Thyroid gland (tissue), 4 donors: Measurements from ENCODE around the gene TXNDC11. TPM values are rescaled to one million over a fixed set of nuclear protein-coding genes. Genes with fewer than 3 reads are reported as not detected.

Source experiments
- DNase-seq, 2 donors: peaks; one replicate each; pipeline ENCODE4 v3.0.0-alpha.2; 2019
- H3K27ac ChIP-seq, 3 donors: fragments of 200-600 bp; sonication (generic); 1 replicate in 2 of 3; 2 replicates in 1 of 3; pipeline ENCODE4 v1.5.1; 2016 to 2019; ENCODE audit warnings: mild to moderate bottlenecking in 1 of 3, moderate library complexity in 1 of 3
- H3K27me3 ChIP-seq: fragments of 200-600 bp; sonication (generic); one replicate; pipeline ENCODE4 v1.5.1; 2019
- H3K36me3 ChIP-seq, 2 donors: fragments of 200-600 bp; sonication (generic); one replicate each; pipeline ENCODE4 v1.5.1; 2016 to 2019
- H3K4me1 ChIP-seq, 2 donors: fragments of 200-600 bp; sonication (generic); one replicate each; pipeline ENCODE4 v1.5.1; 2017 to 2019
- H3K4me3 ChIP-seq, 3 donors: fragments of 200-600 bp; sonication (generic); replicated peaks in 1 of 3; 1 replicate in 2 of 3; 2 replicates in 1 of 3; pipeline ENCODE4 v1.5.1; 2016; ENCODE audit warnings: mild to moderate bottlenecking in 1 of 3
- H3K9me3 ChIP-seq: fragments of 200-600 bp; sonication (generic); one replicate; pipeline ENCODE4 v1.5.1; 2017
- POLR2A ChIP-seq, 2 donors: fragments of 450-650 bp; IDR thresholded peaks; one replicate each; pipeline ENCODE4 v1.6.1; 2017; ENCODE audit warnings: antibody characterized with exemption in 2 of 2, mild to moderate bottlenecking in 2 of 2, moderate library complexity in 1 of 2
- WGBS, 2 donors: methylation state at CpG; one replicate each; pipeline ENCODE4 v1.1.5; 2017; 5-methylcytosine and 5-hydroxymethylcytosine counted together
- intact Hi-C: fragments of 100-400 bp; cut with DNase I; formaldehyde crosslinking; loops from one replicate; pipeline ENCODE4 v1.15.1; 2023
- total RNA-seq, 4 donors: library from RNA; depleted of rRNA; stranded (reverse); fragments of >200 nt; gene quantifications; one replicate each; pipeline ENCODE4 v1.2.3, GENCODE V29; 2016
- TF ChIP-seq, protein P1 (sequence below), 6 experiments: fragments of 200-600 bp in 3 of 6; fragments of 450-650 bp in 3 of 6; sonication (generic) in 3 of 6; IDR thresholded peaks; one replicate each; pipeline ENCODE4 v1.5.1; 2016 to 2019; ENCODE audit warnings: antibody characterized with exemption in 6 of 6, mild to moderate bottlenecking in 2 of 6, inconsistent platforms in 1 of 6, moderate library complexity in 1 of 6

The TXNDC11 gene
- total RNA-seq, 4 donors from 2014 or later, result 77.3 to 135 (median 115) TPM

DNA sequence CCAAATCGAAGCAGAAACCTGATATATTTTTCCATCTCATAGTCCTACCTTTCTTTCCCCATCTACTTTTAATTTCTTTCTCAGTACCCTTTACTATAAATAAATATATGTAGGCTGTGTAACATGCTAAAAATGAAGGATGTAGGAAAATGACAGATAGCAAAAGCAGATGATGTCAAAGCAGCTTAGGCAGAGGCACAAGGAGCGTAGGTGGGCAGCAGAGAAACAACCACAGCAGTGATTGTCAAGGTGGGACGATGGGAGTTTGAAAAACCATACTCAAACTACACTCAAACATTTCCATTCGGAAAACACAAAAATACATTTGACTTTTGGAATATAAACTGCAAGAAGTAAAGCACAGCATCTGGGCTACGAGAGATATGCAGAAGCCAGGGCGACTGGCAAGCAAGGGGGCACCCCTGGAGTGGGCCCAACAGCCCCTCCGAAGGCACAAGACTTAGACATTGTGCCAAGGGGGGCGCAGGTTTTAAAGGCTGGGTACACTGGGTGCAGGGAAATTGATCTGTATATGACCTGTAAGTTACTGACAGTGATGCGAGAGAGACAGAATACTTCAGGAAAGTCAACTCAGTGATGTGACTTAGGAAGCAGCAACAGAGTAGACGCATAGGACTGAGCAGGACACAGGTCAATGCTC is 43.3 kb downstream of the TXNDC11 start:
- Histone ChIP-seq H3K4me1 (no peaks in the 10 kb centered on the region), H3K9me3 (no peaks in the 10 kb centered on the region), H3K36me3 (peaks cover 44 to 46% of the 10 kb centered on the region in 2 donors), H3K27ac (no peak overlapping the region), H3K4me3 (no peak overlapping the region), H3K27me3 (no peaks in the 10 kb centered on the region)
- TF ChIP-seq POLR2A (IDR thresholded peaks at IDR 0.05), result no peak
- TF ChIP-seq, protein P1, sequence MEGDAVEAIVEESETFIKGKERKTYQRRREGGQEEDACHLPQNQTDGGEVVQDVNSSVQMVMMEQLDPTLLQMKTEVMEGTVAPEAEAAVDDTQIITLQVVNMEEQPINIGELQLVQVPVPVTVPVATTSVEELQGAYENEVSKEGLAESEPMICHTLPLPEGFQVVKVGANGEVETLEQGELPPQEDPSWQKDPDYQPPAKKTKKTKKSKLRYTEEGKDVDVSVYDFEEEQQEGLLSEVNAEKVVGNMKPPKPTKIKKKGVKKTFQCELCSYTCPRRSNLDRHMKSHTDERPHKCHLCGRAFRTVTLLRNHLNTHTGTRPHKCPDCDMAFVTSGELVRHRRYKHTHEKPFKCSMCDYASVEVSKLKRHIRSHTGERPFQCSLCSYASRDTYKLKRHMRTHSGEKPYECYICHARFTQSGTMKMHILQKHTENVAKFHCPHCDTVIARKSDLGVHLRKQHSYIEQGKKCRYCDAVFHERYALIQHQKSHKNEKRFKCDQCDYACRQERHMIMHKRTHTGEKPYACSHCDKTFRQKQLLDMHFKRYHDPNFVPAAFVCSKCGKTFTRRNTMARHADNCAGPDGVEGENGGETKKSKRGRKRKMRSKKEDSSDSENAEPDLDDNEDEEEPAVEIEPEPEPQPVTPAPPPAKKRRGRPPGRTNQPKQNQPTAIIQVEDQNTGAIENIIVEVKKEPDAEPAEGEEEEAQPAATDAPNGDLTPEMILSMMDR (IDR thresholded peaks at IDR 0.05), result no peak
- DNase-seq, result no peak
- WGBS, 2 donors, result 89 to 91% methylated on average over 10 of the region's 10 CpGs
- intact Hi-C loops, result no loop called here

- Histone ChIP-seq H3K36me3 (peaks cover 41 to 46% of the 10 kb centered on the region in 2 donors), H3K4me3 (no peak overlapping the region), H3K9me3 (no peaks in the 10 kb centered on the region), H3K27me3 (no peaks in the 10 kb centered on the region), H3K27ac (no peak overlapping the region), H3K4me1 (no peaks in the 10 kb centered on the region)
- WGBS, 2 donors, result 78 to 79% methylated on average over 7 of the region's 7 CpGs
- intact Hi-C loops, result no loop called here
- no peak for TF ChIP-seq POLR2A (IDR thresholded peaks at IDR 0.05)
- TF ChIP-seq, protein P1 (IDR thresholded peaks at IDR 0.05), result no peak
- DNase-seq, result no peak
These were observed 44.4 kb downstream of the TXNDC11 start for GRCh38 chr16:11698271-11698689.

GRCh38 chr16:11697319-11697718 is 45.3 kb downstream of the TXNDC11 start:
- 98% methylated on average over 12 of the region's 12 CpGs for WGBS, 2 donors
- peaks cover 41 to 46% of the 10 kb centered on the region in 2 donors for H3K36me3 ChIP-seq
- no peak for DNase-seq
- TF ChIP-seq POLR2A (IDR thresholded peaks at IDR 0.05), result no peak
- TF ChIP-seq, protein P1 (IDR thresholded peaks at IDR 0.05), result no peak
- H3K4me1 ChIP-seq, result no peaks in the 10 kb centered on the region
- intact Hi-C loops, result no loop called here
- peak overlapping the region in 1 of 3 donors; percentile 26 for H3K27ac ChIP-seq
- H3K4me3 ChIP-seq, result no peak overlapping the region
- no peaks in the 10 kb centered on the region for H3K27me3 ChIP-seq
- H3K9me3 ChIP-seq, result no peaks in the 10 kb centered on the region

DNA sequence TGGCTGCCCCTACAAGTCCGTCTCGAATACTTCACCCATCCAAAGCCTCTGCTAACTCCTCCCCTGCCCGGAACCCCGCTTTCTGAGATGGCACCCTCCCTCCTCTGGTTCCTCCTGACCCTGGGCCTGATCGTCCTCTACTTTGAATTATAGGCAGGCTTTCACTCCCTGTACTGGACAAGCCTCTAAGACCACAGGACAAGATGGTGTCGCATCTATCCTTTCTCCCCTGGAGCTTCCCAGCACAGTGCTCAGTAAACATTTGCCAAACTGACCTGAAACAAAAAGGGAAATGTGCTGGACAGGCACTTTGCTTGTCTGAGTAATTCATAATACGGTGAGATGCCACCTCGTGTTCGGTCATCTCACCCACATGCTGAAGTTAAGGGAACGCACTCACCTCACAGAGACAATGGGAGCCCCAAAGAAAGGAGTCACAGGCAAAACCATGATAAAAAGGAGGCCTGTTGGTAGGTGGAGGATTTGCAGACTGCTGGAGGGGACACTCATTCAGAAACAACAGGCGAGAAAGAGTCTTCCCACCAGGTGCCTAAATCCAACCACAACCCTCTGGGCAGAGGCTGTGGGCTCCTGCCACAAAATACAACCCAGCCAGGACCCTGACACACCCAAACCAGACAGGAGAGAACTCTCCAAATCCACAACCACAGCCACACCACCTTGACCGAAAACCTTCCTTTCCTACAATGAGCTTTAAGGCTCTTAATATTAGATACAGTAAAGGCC is 46.2 kb downstream of the TXNDC11 start:
- Histone ChIP-seq H3K9me3 (no peaks in the 10 kb centered on the region), H3K27me3 (no peaks in the 10 kb centered on the region), H3K4me1 (no peaks in the 10 kb centered on the region), H3K36me3 (peaks cover 45 to 51% of the 10 kb centered on the region in 2 donors), H3K27ac (peak overlapping the region in 1 of 3 donors; percentile 26), H3K4me3 (no peak overlapping the region)
- intact Hi-C loops, result no loop called here
- DNase-seq, result no peak
- no peak for TF ChIP-seq POLR2A (IDR thresholded peaks at IDR 0.05)
- TF ChIP-seq, protein P1 (IDR thresholded peaks at IDR 0.05), result no peak
- WGBS, 2 donors, result 93 to 95% methylated on average over 12 of the region's 12 CpGs

GRCh38 chr16:11692651-11693050 is 50.0 kb downstream of the TXNDC11 start:
- Histone ChIP-seq H3K4me3 (no peak overlapping the region), H3K27me3 (no peaks in the 10 kb centered on the region), H3K27ac (peak overlapping the region in 1 of 3 donors; percentile 43), H3K9me3 (no peaks in the 10 kb centered on the region), H3K4me1 (peaks cover 18 to 21% of the 10 kb centered on the region in 2 donors), H3K36me3 (peaks cover 46 to 51% of the 10 kb centered on the region in 2 donors)
- no peak for TF ChIP-seq POLR2A (IDR thresholded peaks at IDR 0.05)
- TF ChIP-seq, protein P1 (IDR thresholded peaks at IDR 0.05), result no peak
- intact Hi-C loops, result no loop called here
- DNase-seq, result no peak
- 92 to 95% methylated on average over 6 of the region's 6 CpGs for WGBS, 2 donors
